Measurements from ENCODE around the gene PRXL2A.
"Not testable (repeated sequence)": the region's sequence is repeated elsewhere in the genome, so short reads cannot be mapped to it uniquely, and the experiment has no call there.

PRXL2A gene

GRCh38 chr10:80477813-80478212 lies 69.5 kb downstream of the PRXL2A start:
- DNase-seq, result no peak

- DNase-seq, result not testable (repeated sequence)
These were observed 72.0 kb downstream of the PRXL2A start for GRCh38 chr10:80480373-80480772.

GRCh38 chr10:80480852-80481251 lies 72.5 kb downstream of the PRXL2A start:
- DNase-seq, result no peak

- DNase-seq, result no peak
These were observed 75.9 kb downstream of the PRXL2A start for GRCh38 chr10:80484243-80484642.

DNA sequence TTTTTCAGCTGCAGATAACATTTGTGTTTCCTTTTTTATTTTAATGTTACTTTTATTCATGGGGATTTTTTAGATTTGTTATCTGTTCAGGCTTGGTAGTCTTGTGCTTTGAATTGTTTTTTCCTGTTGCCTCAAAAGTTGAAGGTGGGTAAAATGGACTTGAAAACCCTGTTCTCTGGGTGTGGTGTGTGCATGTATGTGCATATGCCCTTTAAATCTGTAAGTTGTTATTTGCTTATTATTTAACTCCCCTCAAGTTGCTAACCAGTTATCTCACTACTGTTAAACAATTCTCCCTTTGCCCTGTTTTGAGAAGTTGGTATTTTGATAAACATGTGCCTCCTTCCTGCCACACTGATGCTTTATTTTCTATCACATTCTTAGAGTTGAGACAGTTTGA lies 76.3 kb downstream of the PRXL2A start:
- DNase-seq, result no peak

- DNase-seq, result no peak
These were observed 77.0 kb downstream of the PRXL2A start for GRCh38 chr10:80485076-80485945.

- DNase-seq, result no peak
These were observed 77.8 kb downstream of the PRXL2A start for GRCh38 chr10:80485946-80486764.
